LNCaP clone FGC (cell line): ENCODE results near the gene DNAH11.

Experiments used
- DNase-seq: peaks from one replicate; pipeline ENCODE4 v3.0.0-alpha.2; 2011; ENCODE audit warnings: low read depth
- H3K4me3 ChIP-seq: 2 replicates; pipeline ENCODE4 v1.5.1; 2011; ENCODE audit warnings: mild to moderate bottlenecking, low read depth, low read length, control low read depth
- TF ChIP-seq, protein P1 (sequence below): IDR thresholded peaks from 2 replicates; pipeline ENCODE4 v1.5.1; 2012; ENCODE audit warnings: mild to moderate bottlenecking; ENCODE audit not compliant: control insufficient read depth, insufficient read depth; ENCODE audit errors: extremely low read depth

Gene DNAH11

DNA sequence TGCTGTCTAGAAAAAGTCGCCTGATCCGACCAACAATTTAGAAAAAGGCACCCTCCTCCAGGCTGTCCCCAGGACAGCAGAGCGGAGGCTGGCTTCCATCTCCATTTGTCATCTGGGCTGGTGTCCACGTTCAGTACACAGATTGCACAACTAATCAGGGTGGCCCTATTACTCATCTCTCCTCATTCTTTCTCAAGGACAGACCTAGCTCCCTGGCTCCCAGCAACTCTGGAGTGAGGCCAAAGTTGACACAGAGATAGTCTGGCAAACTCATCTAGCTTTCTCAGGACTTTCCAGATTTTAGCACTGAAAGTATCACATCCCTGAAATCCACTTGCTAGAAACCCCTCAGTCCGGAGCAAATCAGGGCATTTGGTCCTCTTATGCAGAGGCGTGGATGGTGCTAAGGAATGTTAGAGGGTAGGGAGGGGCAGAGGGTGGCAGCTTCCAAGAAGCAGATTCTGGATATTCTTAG lies 75.1 kb downstream of the DNAH11 start:
- no peak overlapping the region for H3K4me3 ChIP-seq
- peak; percentile 83 for DNase-seq
- TF ChIP-seq, protein P1, sequence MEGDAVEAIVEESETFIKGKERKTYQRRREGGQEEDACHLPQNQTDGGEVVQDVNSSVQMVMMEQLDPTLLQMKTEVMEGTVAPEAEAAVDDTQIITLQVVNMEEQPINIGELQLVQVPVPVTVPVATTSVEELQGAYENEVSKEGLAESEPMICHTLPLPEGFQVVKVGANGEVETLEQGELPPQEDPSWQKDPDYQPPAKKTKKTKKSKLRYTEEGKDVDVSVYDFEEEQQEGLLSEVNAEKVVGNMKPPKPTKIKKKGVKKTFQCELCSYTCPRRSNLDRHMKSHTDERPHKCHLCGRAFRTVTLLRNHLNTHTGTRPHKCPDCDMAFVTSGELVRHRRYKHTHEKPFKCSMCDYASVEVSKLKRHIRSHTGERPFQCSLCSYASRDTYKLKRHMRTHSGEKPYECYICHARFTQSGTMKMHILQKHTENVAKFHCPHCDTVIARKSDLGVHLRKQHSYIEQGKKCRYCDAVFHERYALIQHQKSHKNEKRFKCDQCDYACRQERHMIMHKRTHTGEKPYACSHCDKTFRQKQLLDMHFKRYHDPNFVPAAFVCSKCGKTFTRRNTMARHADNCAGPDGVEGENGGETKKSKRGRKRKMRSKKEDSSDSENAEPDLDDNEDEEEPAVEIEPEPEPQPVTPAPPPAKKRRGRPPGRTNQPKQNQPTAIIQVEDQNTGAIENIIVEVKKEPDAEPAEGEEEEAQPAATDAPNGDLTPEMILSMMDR, result no peak

DNA sequence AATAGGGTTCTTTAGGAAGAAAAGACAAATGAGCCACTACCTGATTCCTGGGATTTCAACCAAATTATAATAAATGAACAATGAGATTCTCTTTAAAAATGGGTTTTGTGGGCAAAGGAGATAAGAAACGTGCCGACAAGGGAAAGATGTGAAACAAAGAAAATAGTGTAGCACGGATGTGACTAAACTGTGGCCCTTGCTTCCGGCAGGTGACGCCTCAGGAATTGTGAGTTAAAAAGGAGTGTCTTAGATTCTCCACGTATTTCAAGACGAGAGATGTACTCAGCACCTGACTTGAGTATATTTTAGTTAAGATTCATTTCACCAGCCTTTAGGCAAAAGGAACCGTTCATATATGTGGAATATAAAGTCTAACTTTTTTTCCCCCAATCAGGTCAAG lies 75.9 kb downstream of the DNAH11 start:
- no peak overlapping the region for H3K4me3 ChIP-seq
- no peak for DNase-seq
- TF ChIP-seq, protein P1, result no peak

DNA sequence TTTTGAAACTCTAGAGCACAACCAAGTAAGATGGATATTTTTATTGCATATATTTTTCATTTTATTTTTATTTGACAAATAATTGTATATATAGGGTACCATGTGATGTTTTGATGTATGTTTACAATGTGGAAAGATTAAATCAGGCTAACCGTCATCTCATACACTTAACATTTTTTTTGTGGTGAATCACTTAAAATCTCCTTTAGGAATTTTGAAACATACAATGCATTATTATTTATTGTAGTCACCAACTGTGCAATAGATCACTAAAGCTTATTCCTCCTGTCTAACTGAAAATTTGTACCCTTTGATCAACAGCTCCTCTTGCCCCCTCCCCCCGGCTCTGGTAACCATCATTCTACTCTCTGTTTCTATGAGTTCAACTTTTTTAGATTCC lies 77.2 kb downstream of the DNAH11 start:
- no peak for DNase-seq
- H3K4me3 ChIP-seq, result no peak overlapping the region
- TF ChIP-seq, protein P1, result no peak

DNA sequence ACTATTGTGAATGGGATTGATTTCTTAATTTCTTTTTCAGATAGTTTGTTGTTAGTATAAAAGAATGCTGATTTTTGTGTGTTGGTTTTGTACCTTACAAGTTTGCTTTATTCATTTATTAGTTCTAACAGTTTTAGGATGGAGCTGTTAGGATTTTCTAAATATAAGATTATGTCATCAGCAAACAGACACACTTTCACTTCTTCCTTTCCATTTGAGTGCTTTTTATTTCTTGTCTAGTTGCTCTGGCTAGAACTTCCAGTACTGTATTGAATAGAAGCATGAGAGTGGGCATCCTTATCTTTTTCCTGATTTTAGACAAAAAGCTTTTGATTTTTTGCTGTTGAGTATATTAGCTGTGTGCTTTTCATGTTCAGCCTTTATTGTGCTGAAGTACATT lies 81.5 kb downstream of the DNAH11 start:
- no peak for DNase-seq
- TF ChIP-seq, protein P1, result no peak
- H3K4me3 ChIP-seq, result no peak overlapping the region

DNA sequence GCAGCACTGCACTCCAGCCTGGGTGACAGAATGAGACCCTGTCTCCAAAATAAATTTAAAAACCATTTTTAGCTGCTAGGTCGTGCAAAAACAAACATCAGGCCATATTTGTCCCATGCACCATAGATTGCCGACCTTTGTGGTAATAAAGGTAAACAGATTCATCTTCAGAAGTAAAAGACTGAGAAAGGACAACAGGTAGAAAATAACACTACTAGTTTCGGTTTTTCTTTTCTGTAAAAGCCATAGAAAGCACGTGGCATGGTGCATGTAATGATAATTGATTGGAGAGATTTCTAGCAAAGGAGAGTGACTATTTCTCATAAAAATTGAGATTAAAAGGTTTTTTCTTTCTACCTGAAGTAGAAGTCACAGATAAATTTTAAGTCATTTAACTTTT lies 93.9 kb downstream of the DNAH11 start:
- TF ChIP-seq, protein P1, result no peak
- DNase-seq, result no peak
- no peak overlapping the region for H3K4me3 ChIP-seq

DNA sequence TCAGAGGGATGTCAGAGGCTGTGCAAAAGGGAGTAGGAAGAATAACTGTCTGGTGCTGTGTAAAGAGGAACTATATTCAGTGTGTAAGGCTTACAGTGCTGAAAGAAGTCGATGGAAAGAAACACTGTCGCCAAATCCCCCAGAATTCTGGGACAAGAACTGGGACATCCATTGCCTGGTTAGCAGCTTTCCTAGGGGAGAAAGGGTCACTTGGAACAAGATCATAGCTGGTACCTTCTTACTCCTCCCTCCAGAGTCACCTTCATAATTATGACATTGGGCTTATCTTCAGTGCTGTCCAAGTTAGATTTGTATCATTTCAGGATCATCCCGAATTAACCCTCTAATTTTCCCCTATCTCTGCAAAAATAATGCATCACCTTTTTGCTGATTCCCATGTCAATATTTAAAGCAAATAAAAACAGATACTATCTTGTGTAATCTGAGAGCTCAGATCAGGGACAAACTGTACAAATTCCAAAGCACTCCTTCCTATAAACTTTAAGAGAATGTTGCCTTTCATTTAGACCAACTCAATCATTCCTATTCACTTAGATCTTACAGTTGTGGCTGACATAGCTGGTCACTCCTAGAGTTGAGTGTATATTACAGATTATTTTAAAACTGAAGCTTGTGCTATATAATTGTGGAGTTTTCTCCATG lies 96.5 kb downstream of the DNAH11 start:
- DNase-seq, result peak; percentile 71
- no peak overlapping the region for H3K4me3 ChIP-seq
- TF ChIP-seq, protein P1, result no peak

DNA sequence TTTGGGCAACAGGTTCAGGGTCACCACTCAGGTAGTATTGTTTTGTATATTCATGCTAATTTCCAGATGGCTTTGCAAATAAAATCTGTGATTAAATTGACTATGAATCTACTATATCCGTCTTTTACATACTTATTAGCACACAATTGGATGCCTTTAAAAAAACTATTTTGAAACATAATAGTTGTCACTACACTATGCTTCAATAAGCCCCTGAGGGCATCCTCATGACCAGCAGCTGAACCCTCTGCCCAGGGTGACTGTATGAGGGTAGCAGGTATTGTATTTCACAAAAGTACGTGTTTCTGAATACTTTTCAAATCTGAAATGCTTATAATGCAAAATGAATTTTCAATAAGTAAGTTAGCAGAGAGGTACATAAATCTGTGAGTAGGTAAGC lies 97.3 kb downstream of the DNAH11 start:
- TF ChIP-seq, protein P1, result no peak
- DNase-seq, result no peak
- no peak overlapping the region for H3K4me3 ChIP-seq
